ENCODE data around the gene ABLIM2. TPM values are rescaled to one million over a fixed set of nuclear protein-coding genes. Genes with fewer than 3 reads are reported as not detected.

ABLIM2 gene
- polyA plus RNA-seq, 1 donor from 2014 or later, result 14.9 TPM

- Histone ChIP-seq H4K20me1 (ENCODE audit: insufficient read depth) (no peaks in the 10 kb centered on the region), H2AFZ (ENCODE audit: low read depth, low read length) (no peak overlapping the region), H3K4me2 (ENCODE audit: low read length) (no peak overlapping the region), H3K27me3 (ENCODE audit: insufficient read depth, low read depth, low read length) (no peaks in the 10 kb centered on the region), H3K9me3 (ENCODE audit: low read length) (no peaks in the 10 kb centered on the region), H3K36me3 (ENCODE audit: insufficient read depth, low read length) (no peaks in the 10 kb centered on the region), H3K79me2 (replicated peaks; ENCODE audit: insufficient read depth, low read length) (no peaks in the 10 kb centered on the region), H3K4me3 (ENCODE audit: low read length) (no peak overlapping the region), H3K27ac (ENCODE audit: low read length) (no peak overlapping the region), H3K9ac (ENCODE audit: low read length) (no peak overlapping the region), H3K9me2 (ENCODE audit: insufficient read depth, low read length) (no peaks in the 10 kb centered on the region), H3F3A (ENCODE audit: insufficient read depth, low read length, poor library complexity, severe bottlenecking) (no peaks in the 10 kb centered on the region)
- TF ChIP-seq TAF1 (IDR thresholded peaks at IDR 0.05; ENCODE audit: low read depth) (no peak), EZH2 (IDR thresholded peaks at IDR 0.05; ENCODE audit: borderline replicate concordance, insufficient read depth, low read length, poor library complexity, severe bottlenecking) (no peak), CTCF (IDR thresholded peaks at IDR 0.05; ENCODE audit: poor library complexity, severe bottlenecking) (no peak), RAD21 (conservative IDR thresholded peaks at IDR 0.05) (no peak), SMC3 (conservative IDR thresholded peaks at IDR 0.05; ENCODE audit: poor library complexity) (no peak), POLR2AphosphoS5 (IDR thresholded peaks at IDR 0.05) (no peak), EP300 (conservative IDR thresholded peaks at IDR 0.05; ENCODE audit: poor library complexity, severe bottlenecking) (no peak), REST (IDR thresholded peaks at IDR 0.05; ENCODE audit: borderline replicate concordance) (no peak), MXI1 (conservative IDR thresholded peaks at IDR 0.05; ENCODE audit: poor library complexity, severe bottlenecking) (no peak)
Observed at GRCh38 chr4:8066336-8066931, 92.2 kb downstream of the ABLIM2 start.

- Histone ChIP-seq H3K4me3 (ENCODE audit: low read length) (no peak overlapping the region), H4K20me1 (ENCODE audit: insufficient read depth) (no peaks in the 10 kb centered on the region), H3K27me3 (ENCODE audit: insufficient read depth, low read depth, low read length) (no peaks in the 10 kb centered on the region), H3K9ac (ENCODE audit: low read length) (no peak overlapping the region), H3K9me3 (ENCODE audit: low read length) (no peaks in the 10 kb centered on the region), H3K36me3 (ENCODE audit: insufficient read depth, low read length) (no peaks in the 10 kb centered on the region), H3F3A (ENCODE audit: insufficient read depth, low read length, poor library complexity, severe bottlenecking) (no peaks in the 10 kb centered on the region), H2AFZ (ENCODE audit: low read depth, low read length) (no peak overlapping the region), H3K4me2 (ENCODE audit: low read length) (no peak overlapping the region), H3K9me2 (ENCODE audit: insufficient read depth, low read length) (no peaks in the 10 kb centered on the region), H3K27ac (ENCODE audit: low read length) (no peak overlapping the region), H3K79me2 (replicated peaks; ENCODE audit: insufficient read depth, low read length) (no peaks in the 10 kb centered on the region)
- TF ChIP-seq SMC3 (conservative IDR thresholded peaks at IDR 0.05; ENCODE audit: poor library complexity) (no peak), MXI1 (conservative IDR thresholded peaks at IDR 0.05; ENCODE audit: poor library complexity, severe bottlenecking) (no peak), TAF1 (IDR thresholded peaks at IDR 0.05; ENCODE audit: low read depth) (no peak), EZH2 (IDR thresholded peaks at IDR 0.05; ENCODE audit: borderline replicate concordance, insufficient read depth, low read length, poor library complexity, severe bottlenecking) (no peak), EP300 (conservative IDR thresholded peaks at IDR 0.05; ENCODE audit: poor library complexity, severe bottlenecking) (no peak), RAD21 (conservative IDR thresholded peaks at IDR 0.05) (no peak), POLR2AphosphoS5 (IDR thresholded peaks at IDR 0.05) (no peak), REST (IDR thresholded peaks at IDR 0.05; ENCODE audit: borderline replicate concordance) (no peak), CTCF (IDR thresholded peaks at IDR 0.05; ENCODE audit: poor library complexity, severe bottlenecking) (no peak)
Observed at GRCh38 chr4:8063974-8064563, 94.5 kb downstream of the ABLIM2 start.

All from neural cell (in vitro differentiated cells).